ENCODE measurements around the gene PDLIM3.
"Not testable (repeated sequence)": the region's sequence is repeated elsewhere in the genome, so short reads cannot be mapped to it uniquely, and the experiment has no call there.

Gene PDLIM3

DNA sequence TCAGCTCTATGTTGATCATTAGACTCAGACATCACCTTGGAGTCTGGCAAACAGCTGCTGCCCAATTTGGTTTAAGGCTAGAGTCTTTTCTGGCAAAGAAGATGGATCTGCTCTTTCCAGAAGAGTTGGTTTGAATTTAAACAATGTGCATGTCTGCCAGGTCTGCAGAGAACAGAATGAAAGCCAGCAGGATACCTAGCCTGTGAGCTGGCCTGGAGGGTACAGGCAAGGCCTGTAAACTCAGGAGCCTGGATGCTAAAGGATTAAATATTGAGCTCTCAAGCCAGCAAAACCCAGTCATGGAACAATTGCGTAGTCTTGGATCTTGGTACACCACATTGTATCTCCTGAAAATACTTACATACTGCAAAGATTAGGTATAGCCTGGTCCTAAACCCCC lies 15.6 kb upstream of the PDLIM3 start:
- DNase-seq, result no peak

DNA sequence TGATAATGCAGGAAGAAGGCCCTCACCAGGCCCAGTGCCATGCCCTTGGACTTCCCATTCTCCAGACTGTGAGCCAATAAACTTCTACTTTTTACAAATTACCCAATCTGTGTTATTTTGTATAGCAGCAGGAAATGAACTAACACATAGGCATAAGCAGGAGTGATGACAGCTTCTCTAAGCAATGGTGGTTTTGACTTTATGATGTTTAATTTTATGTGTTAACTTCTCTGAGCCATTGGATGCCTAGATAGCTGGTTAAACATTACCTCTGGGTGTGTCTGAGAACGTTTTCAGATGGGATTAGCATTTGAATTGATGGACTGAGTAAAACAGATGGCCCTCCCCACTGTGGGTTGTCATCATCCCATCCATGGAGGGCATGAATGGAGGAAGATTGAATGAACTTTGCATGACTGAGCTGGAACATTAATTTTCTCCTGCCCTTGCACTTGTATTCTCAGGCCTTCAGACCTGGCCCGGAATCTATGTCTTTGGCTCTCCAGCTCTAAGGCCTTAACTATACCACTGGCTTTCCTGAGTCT lies 13.9 kb upstream of the PDLIM3 start:
- no peak for DNase-seq

DNA sequence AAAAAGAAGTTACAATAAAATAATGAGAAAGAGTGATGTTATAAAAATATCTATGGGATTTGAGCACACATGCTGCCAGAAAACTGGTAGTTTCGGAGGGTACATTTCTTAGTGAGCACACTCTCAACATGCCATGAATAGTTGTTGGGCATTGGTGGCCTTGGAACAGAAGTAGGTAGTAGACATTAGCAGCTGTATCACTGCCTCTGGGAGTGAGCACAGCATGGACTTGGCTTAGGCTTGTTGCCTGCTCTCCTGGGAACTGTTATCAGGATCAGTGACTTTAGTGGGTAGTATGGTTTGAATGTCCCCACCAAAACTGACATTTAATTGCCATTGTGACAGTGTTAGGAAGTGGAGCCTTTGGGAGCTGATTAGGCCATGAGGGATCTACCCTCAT lies 13.3 kb upstream of the PDLIM3 start:
- DNase-seq, result no peak

DNA sequence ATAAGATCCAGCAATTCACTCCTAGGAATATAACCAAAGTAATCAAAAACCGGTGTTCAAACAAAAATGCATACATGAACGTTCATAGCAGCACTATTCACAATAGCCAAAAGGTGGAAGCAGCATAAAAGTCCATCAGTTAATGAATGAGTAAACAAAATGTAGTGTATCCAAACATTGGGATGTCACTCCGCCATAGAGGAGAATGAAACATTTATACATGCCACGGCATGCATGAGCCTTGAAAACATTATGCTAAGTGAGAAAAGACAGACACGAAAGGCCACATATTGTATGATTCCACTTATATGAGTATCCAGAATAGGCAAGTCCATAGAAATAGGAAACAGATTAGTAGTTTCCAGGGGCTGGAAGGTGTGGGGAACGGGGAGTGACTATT lies 11.0 kb upstream of the PDLIM3 start:
- no peak for DNase-seq

DNA sequence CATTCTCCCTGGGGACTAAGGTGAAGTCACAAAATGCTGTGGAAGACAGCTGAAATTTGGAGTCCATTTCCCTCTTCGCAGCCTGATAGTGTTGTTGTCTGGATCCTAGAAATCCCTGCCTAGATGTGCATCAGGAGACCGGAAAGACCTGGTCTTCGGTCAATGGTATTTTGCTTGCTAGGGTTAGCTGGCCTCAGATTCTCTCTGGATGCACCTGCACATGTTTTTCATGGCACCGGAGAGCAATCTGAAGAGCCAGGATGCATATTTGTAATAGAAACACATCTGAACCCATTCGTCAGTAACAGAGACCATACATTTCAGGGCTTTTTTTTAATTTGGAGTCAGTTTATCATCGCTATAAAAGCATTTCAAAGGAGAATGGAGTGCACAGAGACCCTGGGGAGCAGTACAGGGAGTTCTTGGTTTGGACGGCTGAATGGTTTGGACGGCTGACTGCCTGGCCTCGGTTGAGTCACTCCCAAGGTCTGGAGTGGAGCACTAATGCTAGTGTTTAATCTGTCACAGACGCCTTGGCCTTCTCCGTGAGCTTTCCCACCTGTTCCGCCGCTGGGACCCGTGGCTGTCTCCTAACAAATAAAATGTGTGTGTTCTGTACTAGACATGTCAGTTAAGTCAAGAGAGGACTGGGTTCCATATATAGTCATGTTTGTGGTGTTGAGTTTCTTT lies 7.5 kb upstream of the PDLIM3 start:
- no peak for DNase-seq

DNA sequence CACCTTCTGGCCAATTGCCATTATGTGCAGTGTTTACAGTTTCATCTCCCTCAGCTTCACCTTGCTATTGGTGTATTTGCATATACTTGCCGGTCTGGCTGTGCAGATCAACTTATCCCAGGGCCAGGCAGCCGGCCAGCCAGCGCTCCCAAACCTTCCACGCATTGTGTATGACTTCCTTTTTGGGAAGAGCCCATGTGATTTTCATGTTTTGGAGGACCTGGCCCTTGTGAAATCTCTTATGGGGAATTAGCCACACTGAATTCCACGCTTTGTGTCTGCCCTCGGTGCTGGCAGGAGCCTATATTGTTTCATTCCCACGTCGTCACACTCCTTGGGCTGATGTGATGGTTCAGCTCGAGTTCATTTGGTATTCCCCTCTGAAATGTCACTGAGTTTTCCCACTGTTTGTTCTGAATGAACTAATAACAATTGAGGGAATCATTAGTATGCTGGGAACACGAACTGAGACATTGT lies 6.0 kb upstream of the PDLIM3 start:
- no peak for DNase-seq

DNA sequence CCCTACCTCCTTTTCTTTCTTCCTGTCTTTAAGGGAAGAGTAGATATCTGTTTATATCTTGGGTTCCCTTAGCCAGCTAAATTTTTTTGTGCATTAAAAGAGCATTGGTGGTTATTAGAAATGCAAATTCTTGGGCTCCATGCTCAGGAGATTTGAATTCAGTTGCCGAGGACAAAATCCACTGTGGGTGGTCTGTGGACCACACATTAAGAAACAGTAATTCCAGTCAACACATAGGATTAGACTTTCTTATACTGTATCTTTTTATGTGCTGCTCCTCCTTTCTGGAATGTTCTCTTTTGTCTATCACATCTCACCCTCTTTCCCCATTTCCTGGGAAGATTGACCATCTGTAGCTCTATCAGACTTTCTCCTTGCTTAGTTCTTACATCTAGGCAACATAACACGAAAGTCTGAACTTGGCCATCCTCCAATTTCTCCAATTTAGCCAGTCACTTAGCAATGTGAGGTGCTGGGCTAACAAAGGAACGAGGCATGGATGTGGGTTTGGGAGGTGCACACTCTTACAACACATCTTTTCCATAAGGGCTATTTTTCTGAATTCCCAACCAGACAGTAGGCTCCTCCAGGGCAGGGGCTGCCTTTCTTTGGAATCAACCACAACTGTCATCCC lies 5.3 kb upstream of the PDLIM3 start:
- DNase-seq, result no peak

DNA sequence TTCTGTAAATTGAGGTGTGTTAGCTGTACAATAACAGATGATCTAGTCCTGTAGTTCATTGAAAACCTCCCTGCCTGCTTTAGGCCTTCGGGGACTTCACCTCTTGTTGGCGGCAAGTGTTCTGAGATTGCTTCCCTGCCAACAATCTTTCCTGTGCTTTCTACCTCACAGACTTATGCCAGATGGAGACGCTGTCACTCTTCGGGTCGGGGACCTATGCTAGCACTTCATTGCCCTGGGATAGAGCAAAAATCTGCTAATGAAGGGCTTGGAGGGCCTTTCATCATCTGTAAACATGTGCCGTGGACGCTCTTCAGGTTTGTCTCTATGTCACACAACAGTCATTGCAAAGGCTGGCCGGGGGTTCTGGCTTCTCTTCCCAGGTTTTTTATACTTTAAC lies 4.7 kb upstream of the PDLIM3 start:
- no peak for DNase-seq

DNA sequence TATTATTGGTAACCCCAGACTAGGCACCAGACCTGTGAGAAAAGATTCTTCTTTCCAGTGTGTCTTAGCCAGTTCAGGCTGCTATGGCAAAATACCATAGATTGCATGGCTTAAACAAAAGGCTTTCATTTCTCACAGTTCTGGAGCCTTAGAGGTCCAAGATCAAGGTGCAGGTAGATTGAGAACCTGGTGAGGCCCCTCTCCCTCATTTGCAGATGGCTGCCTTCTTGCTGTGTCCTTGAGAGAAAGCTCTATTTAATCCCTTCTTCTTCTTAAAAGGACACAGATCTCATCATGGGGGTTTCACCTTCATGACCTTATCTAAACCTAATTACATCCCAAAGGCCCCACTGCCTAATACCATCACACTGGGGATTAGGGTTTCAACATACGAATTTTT lies 3.5 kb upstream of the PDLIM3 start:
- no peak for DNase-seq

DNA sequence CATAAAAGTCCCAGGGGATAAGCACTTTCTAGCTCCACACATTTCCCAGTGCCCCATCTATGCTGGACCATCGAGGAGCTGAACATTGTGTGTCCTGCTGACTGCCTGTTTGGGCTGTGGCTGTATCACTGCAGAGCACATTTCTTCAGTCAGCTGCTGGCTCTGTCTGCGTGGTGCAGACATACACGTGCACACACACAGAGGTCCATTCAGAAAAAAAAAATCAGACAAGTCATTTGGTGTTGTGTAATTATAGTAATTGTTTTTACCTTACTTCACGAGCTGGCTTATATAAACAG lies 1.1 kb upstream of the PDLIM3 start:
- DNase-seq, result no peak

DNA sequence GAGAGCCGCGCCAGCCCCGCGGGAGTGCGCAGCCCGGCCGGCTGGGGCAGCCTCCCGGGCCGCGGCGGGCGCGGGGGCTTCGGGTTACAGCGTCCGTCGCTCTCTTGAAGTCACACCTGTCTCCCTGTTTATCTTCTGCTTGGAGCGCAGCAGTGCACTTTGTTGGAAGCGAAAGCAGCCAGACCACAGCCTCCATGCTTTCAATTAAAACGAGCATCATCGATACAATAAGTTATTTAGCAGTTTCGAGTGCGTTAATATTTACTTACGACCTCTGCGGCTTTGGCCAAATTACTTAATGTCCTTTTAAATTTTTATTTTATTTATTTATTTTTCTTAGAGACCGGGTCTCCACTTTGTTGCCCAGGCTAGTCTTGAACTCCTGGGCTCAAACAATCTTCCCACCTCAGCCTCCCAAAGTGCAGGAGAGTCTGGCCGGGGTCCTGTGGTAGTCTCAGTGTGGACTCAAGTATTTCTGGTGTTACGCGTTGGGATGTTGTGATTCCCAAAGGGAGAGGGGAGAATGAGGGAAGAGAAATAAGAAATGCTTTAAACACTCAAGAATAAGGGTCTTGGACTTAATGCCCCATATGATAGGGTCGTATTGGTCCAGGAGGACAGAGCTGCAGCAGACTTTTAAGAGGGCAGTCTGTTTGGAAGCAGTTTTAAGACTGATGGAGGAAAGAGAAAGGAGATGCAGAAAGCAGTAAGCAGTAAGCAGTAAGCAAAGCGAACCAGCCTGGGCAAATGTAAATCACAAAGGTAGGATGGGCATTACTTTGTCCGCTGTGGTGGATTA lies 504 bp upstream of the PDLIM3 start:
- no peak for DNase-seq

DNA sequence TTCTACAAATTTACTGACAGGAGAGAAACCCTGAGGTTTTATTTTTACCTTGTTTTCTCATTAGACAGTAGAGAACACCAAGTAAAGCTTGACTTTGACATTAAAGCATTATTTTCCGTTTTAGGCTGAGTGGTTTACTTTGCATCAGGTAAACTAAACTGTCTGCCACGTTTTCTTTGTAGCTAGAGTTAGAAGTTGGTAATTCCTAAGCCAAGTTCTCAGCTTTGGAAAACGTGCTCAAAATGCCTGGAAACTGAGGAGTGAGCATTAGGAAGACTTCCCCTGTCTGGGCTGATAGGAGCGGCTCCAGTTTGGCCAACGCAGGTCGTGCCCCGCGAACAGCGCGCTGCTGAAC lies 819 bp downstream of the PDLIM3 start:
- no peak for DNase-seq

DNA sequence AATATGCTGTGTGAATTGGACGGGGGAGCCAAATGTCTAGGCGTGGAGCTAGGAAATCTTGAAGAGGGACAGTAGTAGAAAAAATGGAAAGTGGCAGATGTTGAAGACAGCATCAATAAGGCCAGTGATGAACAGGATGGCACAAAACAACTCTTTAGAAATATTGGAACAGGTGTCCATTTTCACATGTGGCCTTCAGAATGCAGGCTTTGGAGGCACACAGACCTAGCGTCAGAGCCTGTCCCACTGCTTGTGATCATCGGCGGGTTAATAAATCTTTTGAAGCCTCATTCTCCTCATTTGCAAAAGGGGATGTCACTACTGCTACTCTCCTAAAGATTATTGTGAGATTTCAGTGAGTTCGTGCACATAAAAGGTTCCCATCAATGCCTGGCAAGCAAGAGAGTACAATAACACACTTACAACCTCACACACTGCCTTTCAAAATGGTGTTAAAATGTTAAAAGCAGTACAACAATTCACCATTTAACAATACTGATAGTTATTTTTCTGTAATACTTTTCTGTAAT lies 2.4 kb downstream of the PDLIM3 start:
- DNase-seq, result no peak

DNA sequence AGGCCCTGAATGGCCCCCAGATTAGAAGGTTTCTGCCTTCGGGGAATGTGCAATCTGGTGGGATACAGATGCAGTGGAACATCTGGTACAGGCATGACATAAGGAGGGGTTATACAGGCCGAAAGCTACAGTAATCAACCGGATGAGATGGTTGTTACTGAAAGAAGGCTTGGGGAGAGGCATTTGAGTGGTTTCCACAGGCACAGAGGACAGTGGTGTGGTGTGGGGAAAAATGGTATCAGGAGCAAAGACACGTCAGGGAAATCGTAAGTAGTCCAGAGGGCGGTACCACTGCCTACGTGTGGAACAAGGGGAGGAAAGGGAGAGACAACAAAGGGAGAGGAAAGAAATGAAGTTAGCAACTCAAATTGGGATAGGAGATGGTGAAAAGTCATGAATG lies 3.0 kb downstream of the PDLIM3 start:
- no peak for DNase-seq

DNA sequence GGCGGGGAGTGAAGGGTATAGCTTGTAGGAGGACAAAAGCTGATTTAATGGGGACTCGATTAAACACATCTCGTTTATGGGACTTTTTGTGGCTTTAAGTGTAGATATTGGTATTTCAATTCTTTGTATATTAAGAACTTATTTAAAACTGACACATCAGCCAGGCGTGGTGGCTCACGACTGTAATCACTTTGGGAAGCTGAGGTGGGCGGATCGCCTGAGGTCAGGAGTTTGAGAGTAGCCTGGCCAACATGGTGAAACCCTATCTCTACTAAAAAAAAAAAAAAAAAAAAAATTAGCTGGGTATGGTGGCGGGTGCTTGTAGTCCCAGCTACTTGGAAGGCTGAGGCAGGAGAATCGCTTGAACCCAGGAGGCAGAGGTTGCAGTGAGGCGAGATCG lies 3.7 kb downstream of the PDLIM3 start:
- not testable (repeated sequence) for DNase-seq

DNA sequence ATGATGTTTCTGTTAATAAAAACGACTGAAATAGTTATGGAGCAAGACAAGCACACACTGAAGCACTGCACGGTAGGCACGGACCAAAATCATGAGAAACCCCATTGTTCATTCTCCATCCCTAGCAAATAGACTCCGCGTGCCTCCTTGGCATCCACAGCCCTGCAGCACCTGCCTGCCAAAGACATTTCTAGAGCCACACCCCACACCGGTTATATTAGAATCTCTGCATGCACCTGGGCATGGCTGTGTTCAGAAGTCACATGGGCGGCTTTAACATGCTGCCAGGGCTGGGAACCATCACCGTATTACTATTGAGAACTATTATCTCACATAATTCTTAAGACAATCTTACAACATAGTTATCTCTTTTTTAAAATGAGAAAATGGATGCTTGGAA lies 5.9 kb downstream of the PDLIM3 start:
- DNase-seq, result no peak

DNA sequence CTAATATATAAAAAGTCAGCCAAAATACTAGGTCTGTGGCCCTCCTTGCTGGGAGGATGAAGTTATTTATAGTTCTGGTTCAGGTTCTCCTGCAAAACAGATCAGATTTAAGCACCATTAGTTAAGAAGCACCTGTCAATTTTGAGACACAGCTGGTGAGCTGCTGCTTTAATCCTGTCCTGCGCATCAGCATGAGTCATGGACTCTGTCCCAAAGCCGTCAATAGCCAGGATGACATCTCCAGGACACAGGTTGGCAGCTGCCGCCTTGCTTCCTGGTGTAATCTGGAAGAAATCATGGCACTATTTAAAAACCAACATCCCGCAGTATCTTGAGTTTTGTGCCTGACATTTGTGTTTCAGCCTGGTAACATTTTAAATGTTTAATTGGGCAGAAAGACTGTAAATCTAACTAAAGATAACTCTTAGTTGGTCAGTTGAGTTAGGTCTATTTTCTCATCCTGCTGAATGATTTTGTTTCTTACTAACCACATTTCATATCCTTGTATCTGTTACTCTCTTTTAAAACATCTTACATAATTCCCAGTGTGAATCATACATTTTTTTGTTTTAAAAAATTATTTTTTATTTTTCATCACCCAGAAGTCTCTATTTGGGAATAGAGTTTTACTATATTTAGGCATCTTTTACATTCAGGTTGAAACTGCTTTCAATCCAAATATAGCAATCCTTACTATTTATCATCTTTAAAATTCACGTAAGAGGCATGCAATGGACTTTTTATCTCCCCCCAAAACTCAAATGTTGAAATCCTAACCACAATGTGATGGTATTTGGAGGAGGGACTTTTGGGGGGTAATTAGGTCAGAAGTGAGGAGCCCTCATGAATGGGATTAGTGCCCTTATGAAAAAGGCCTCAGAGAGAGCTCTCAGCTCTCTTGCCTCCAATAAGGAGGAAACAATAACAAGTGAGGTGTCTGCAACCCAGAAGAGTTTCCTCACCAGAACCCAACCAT lies 10.1 kb downstream of the PDLIM3 start:
- no peak for DNase-seq

DNA sequence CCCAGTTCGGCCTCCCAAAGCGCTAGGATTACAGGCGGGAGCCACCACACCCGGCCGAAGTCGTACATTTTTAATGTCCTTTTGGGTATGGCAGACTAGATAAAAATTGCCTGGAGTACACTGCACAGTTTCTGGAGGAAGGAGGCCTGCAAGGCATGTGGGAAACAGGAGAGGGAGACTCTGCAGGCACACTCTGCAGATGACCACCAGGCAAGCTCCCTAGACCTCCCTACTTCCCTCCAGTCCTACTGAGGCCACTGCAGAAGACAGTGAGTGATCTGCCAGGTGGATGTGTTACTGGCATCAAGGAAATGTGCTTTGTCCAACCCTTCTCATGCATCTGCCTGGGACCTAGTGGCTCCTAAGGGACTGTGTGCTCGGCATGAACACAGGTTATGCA lies 11.4 kb downstream of the PDLIM3 start:
- DNase-seq, result no peak

DNA sequence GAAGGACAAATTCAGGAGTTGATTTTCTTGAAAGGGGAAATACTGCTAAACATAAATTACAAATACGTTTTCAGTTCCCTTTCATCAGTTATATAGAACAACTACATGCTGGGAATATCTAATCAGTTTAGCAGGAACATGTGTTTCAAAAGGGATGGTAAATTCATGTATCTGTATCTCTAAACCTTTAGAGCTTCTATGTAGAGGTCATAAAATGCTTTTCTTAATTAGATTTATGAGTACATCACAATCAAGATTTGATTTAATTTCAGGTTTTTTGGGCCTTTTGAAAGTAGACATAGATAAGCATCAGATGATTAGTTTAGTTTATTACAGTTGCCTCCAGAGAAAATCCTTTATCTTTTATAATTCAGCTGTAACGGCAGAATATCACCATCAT lies 12.9 kb downstream of the PDLIM3 start:
- no peak for DNase-seq

DNA sequence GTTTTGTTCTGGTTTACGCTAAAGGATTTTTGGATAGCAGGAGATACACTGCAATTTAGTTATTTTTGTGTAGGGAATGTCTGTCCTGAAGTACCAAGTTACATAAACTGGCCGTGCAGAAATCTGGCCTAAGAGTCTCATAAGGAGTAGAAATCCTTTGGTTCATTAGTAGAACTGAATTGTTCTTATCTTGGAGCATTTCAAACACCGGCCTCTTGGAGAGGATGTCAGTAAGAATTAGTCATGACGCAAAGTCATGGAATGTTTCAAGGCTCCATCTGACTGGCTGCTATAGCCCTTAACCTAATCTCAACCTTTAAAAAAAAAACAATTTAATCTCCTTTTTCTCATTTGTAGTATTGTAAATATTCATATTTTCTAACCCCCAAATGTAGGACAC lies 15.2 kb downstream of the PDLIM3 start:
- DNase-seq, result no peak

DNA sequence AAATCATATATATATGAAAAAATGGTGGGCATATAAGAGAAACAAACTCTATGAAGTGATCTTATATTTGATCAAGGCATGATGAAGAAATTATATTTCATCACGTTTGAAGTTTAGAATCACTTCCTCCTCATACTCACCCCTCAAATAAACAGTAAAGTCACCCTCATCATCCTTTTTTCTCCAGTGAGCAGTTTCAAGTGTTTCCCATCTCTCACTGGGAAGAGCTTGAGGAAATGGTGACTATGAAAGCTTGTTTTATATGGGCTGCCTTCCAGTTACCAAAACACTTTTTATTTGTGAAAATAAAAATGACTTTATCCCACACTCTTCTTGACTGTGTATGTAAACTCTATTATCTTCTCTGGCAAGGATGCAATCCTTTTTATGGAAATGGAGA lies 16.8 kb downstream of the PDLIM3 start:
- DNase-seq, result no peak

DNA sequence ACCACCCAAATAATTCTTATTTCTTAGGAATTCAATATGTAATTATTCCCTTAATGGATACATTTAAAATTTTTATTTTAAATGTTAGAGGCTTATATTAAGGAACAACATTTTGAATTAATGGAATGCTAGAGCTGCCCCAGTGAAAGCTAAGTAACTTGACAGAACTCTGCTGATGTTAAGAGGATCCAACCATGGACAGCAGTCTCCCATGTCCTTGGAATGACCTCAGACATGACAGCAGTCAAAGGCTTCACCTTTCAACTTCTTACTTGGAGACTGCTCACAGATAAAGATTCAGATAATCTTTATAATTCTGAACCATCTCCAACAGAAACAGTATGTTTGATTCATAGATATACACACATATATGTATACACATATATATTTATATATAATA lies 17.2 kb downstream of the PDLIM3 start:
- no peak for DNase-seq

DNA sequence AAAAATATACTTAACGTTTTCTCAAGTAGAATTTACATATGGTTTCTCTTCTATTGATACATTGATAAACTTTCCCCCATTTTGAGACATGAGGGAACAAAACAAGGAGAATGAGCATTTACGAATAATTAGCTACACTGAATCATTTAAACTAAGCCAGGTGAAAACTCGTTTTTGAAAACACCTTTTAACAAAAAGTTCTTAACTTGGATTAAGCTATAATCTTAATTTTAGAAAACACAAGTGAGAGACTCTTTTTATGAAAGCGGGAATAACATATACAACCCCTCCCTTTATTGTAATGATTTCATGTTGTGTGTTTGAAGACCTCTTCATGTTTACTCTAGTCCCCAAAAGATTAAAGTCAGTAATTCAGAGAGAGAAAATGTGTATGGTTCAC lies 20.1 kb downstream of the PDLIM3 start:
- no peak for DNase-seq
